PFSK-1 (cell line): Measurements from ENCODE around the gene PIM3.

ENCODE experiments used
- POLR2AphosphoS5 ChIP-seq: IDR thresholded peaks from 2 replicates; pipeline ENCODE4 v1.6.1; 2012; ENCODE audit warnings: low read depth, mild to moderate bottlenecking, control low read depth, low read length, moderate library complexity
- TF ChIP-seq, protein P1 (sequence below), 2 experiments: IDR thresholded peaks; 2 replicates each; pipeline versions ENCODE4 v1.6.1 to v1.8.0; 2011 to 2012; ENCODE audit warnings: low read depth in 2 of 2, low read length in 2 of 2, control low read depth in 1 of 2, inconsistent platforms in 1 of 2, mild to moderate bottlenecking in 1 of 2, moderate library complexity in 1 of 2; ENCODE audit not compliant: insufficient read depth in 1 of 2

DNA sequence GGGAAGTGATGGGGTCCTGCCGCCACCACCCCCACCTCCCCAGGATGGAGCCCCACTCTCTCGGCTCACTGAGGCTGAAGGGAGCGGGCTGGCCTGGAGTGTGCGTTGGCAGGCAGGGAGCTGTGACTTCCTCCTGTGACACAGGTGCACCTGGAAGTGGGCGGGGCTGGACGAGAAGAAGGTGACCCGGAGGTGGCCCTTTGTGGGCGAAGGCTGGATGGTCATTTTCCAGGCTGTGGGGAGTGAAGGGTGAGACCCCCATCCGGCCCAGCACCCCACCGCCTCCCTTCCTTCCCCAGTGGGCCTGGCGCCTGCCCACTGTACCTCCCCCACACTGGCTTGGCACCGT lies 36.7 kb downstream of the PIM3 start:
- TF ChIP-seq, protein P1, sequence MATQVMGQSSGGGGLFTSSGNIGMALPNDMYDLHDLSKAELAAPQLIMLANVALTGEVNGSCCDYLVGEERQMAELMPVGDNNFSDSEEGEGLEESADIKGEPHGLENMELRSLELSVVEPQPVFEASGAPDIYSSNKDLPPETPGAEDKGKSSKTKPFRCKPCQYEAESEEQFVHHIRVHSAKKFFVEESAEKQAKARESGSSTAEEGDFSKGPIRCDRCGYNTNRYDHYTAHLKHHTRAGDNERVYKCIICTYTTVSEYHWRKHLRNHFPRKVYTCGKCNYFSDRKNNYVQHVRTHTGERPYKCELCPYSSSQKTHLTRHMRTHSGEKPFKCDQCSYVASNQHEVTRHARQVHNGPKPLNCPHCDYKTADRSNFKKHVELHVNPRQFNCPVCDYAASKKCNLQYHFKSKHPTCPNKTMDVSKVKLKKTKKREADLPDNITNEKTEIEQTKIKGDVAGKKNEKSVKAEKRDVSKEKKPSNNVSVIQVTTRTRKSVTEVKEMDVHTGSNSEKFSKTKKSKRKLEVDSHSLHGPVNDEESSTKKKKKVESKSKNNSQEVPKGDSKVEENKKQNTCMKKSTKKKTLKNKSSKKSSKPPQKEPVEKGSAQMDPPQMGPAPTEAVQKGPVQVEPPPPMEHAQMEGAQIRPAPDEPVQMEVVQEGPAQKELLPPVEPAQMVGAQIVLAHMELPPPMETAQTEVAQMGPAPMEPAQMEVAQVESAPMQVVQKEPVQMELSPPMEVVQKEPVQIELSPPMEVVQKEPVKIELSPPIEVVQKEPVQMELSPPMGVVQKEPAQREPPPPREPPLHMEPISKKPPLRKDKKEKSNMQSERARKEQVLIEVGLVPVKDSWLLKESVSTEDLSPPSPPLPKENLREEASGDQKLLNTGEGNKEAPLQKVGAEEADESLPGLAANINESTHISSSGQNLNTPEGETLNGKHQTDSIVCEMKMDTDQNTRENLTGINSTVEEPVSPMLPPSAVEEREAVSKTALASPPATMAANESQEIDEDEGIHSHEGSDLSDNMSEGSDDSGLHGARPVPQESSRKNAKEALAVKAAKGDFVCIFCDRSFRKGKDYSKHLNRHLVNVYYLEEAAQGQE (IDR thresholded peaks at IDR 0.05; ENCODE audit: insufficient read depth in 1 of 2, low read depth in 2 of 2, low read length in 2 of 2): no peak
- no peak for TF ChIP-seq POLR2AphosphoS5
